Heart right ventricle (tissue), 16 donors: ENCODE data around the gene ABCB6. TPM values are rescaled to one million over a fixed set of nuclear protein-coding genes. Genes with fewer than 3 reads are reported as not detected.

ENCODE experiments used
- ATAC-seq, 8 donors: fragments of 200-7000 bp; cut with Tn5 transposase; one replicate each; pipeline ENCODE4 v1.9.1; 2020; ENCODE audit warnings: mild to moderate bottlenecking in 8 of 8, moderate library complexity in 8 of 8, moderate number of reproducible peaks in 1 of 8
- DNase-seq, 2 donors: peaks; one replicate each; pipeline ENCODE4 v3.0.0-alpha.2; 2020
- H3K27ac ChIP-seq, 10 donors: fragments of 200-600 bp; sonication (generic) in 2 of 10; one replicate each; pipeline versions ENCODE4 v1.5.0 to v1.8.0; 2020 to 2022; ENCODE audit warnings: mild to moderate bottlenecking in 3 of 10
- H3K27me3 ChIP-seq, 7 donors: fragments of 200-600 bp; one replicate each; pipeline ENCODE4 v1.8.0; 2021 to 2022; ENCODE audit warnings: mild to moderate bottlenecking in 2 of 7
- H3K36me3 ChIP-seq, 9 donors: fragments of 200-600 bp; sonication (generic) in 1 of 9; one replicate each; pipeline versions ENCODE4 v1.5.0 to v1.8.0; 2020 to 2022; ENCODE audit warnings: mild to moderate bottlenecking in 2 of 9
- H3K4me1 ChIP-seq, 9 donors: fragments of 200-600 bp; sonication (generic) in 1 of 9; one replicate each; pipeline versions ENCODE4 v1.5.0 to v1.8.0; 2020 to 2022; ENCODE audit warnings: mild to moderate bottlenecking in 4 of 9
- H3K4me3 ChIP-seq, 10 donors: fragments of 200-600 bp; sonication (generic) in 2 of 10; one replicate each; pipeline versions ENCODE4 v1.5.0 to v1.8.0; 2020 to 2022; ENCODE audit warnings: mild to moderate bottlenecking in 7 of 10, moderate library complexity in 2 of 10
- H3K9me3 ChIP-seq, 11 donors: fragments of 200-600 bp in 10 of 11; sonication (generic) in 2 of 11; one replicate each; pipeline versions ENCODE4 v1.5.0 to v1.8.0; 2013 to 2022; ENCODE audit warnings: mild to moderate bottlenecking in 2 of 11, control low read depth in 1 of 11, moderate library complexity in 1 of 11
- CTCF ChIP-seq, 9 donors: fragments of 200-600 bp; sonication (generic) in 2 of 9; IDR thresholded peaks; one replicate each; pipeline versions ENCODE4 v1.5.0 to v1.8.0; 2021 to 2022; ENCODE audit warnings: antibody characterized with exemption in 9 of 9, mild to moderate bottlenecking in 5 of 9, moderate library complexity in 1 of 9
- WGBS, 2 donors: extraction: QIAGEN DNeasy Blood & Tissue Kit; methylation state at CpG; one replicate each; pipeline ENCODE4 v1.1.7; 2013; ENCODE audit warnings: inconsistent platforms in 1 of 2; 5-methylcytosine and 5-hydroxymethylcytosine counted together
- intact Hi-C, 10 donors: fragments of 100-400 bp; cut with DNase I; formaldehyde crosslinking; loops; one replicate each; pipeline versions ENCODE4 v1.11.1 to v1.14.2; 2022
- polyA plus RNA-seq, 2 donors: library from polyadenylated mRNA; stranded (reverse); fragments of 200-250 nt; gene quantifications; one replicate each; pipeline ENCODE4 v1.2.3, GENCODE V29; 2013
- total RNA-seq, 10 donors: library from RNA; stranded (reverse); fragmentation: NEBNext Ultra II Directional in 3 of 10; extraction: Animal tissue kit (Norgen Biotek cat#: 25700) in 3 of 10; gene quantifications; one replicate each; pipeline versions ENCODE4 v1.2.1 to v1.2.4, GENCODE V29; 2021 to 2023
- donor health status: Arrhythmogenic right ventricular cardiomyopathy.
- donor health status: ischemic (EF 13 %, LVEDD 7.1; RV severe dilation, severe dysfunction).
- donor health status: healthy with polysubstance abuse.
- donor health status: DM: no; HTN: yes; CAD: no.
- donor health status: DM: no; HTN: no; CAD: no.
- donor health status: ischemic (EF 25% LVEDD 6.9; RV normal size, moderate dysfunction).
- donor health status: ischemic (EF 25% LVEDD 5.7; RV mildly dilated, moderate dysfunction).
- donor health status: healthy.
- donor health status: DM: yes; HTN: yes; CAD: no.
- donor health status: Ischemic cardiomyopathy.
- donor health status: ischemic (EF 35%, LVEDD 5.7; RV mildly dilated, moderate dysfunction).
- donor health status: nonischemic (EF 11% LVEDD 7.7; RV severe dilation, severe dysfunction).
- donor health status: DM: yes; HTN: yes; CAD: no.
- donor health status: PGD.
- donor health status: ischemic (EF 29% LVEDD 5.4; RV normal size, mild dysfunction).
- donor health status: nonischemic (EF 23%, LVEDD 6.1; RV moderate dilation, normal function).

ABCB6 gene
- total and polyA plus RNA-seq, 12 donors = 9.8 to 34.0 (median 18.5) TPM

GRCh38 chr2:219168932-219169331 is 49.8 kb downstream of the ABCB6 start:
- Histone ChIP-seq H3K4me3 (no peak overlapping the region), H3K36me3 (peaks cover 0 to 25% (median 14%) of the 10 kb centered on the region in 9 donors), H3K27me3 (no peaks in the 10 kb centered on the region), H3K9me3 (no peaks in the 10 kb centered on the region), H3K4me1 (peaks cover 0 to 21% (median 10%) of the 10 kb centered on the region in 9 donors), H3K27ac (no peak overlapping the region)
- intact Hi-C loops = loop anchor here in 1 of 10 donors (10.0 kb wide), 1 partner anchor 216 kb away; the partner anchor contains the start of gene DNPEP
- no peak for TF ChIP-seq CTCF (IDR thresholded peaks at IDR 0.05)
- peak in 1 of 8 donors; percentile 24 for ATAC-seq
- no peak for DNase-seq

- no peak for DNase-seq
- Histone ChIP-seq H3K4me3 (no peak overlapping the region), H3K36me3 (peaks cover 0 to 21% (median 10%) of the 10 kb centered on the region in 9 donors), H3K27ac (no peak overlapping the region), H3K4me1 (peaks cover 0 to 21% (median 10%) of the 10 kb centered on the region in 9 donors), H3K27me3 (no peaks in the 10 kb centered on the region), H3K9me3 (no peaks in the 10 kb centered on the region)
- TF ChIP-seq CTCF (IDR thresholded peaks at IDR 0.05) = no peak
- 48 to 49% methylated on average over 6 of the region's 6 CpGs for WGBS, 2 donors
- intact Hi-C loops = loop anchor here in 1 of 10 donors (10.0 kb wide), 1 partner anchor 216 kb away; the partner anchor contains the start of gene DNPEP
- peak in 3 of 8 donors; percentile 39 to 43 (median 41) for ATAC-seq
These were observed 50.2 kb downstream of the ABCB6 start for GRCh38 chr2:219168526-219168925.

- WGBS, 2 donors = 66 to 68% methylated on average over 5 of the region's 5 CpGs
- no peaks in the 10 kb centered on the region for H3K27me3 ChIP-seq
- DNase-seq (no peak), ATAC-seq (no peak)
- intact Hi-C loops = loop anchor here in 1 of 10 donors (10.0 kb wide), 1 partner anchor 217 kb away; the partner anchor contains the start of gene DNPEP
- H3K9me3 ChIP-seq = no peaks in the 10 kb centered on the region
- no peak overlapping the region for H3K27ac ChIP-seq
- peaks cover 0 to 21% (median 10%) of the 10 kb centered on the region in 9 donors for H3K4me1 ChIP-seq
- no peak overlapping the region for H3K4me3 ChIP-seq
- peaks cover 0 to 16% (median 8%) of the 10 kb centered on the region in 9 donors for H3K36me3 ChIP-seq
- TF ChIP-seq CTCF (IDR thresholded peaks at IDR 0.05) = no peak
These were observed 50.8 kb downstream of the ABCB6 start for GRCh38 chr2:219167997-219168396.

GRCh38 chr2:219165058-219165911 is 53.5 kb downstream of the ABCB6 start:
- intact Hi-C loops = loop anchor here in 1 of 10 donors (10.0 kb wide), 1 partner anchor 220 kb away; the partner anchor contains the start of gene DNPEP
- H3K27me3 ChIP-seq = no peaks in the 10 kb centered on the region
- no peak overlapping the region for H3K27ac ChIP-seq
- H3K4me3 ChIP-seq = no peak overlapping the region
- no peak for ATAC-seq
- H3K9me3 ChIP-seq = no peaks in the 10 kb centered on the region
- no peak for DNase-seq
- H3K4me1 ChIP-seq = peaks cover 0 to 14% (median 5%) of the 10 kb centered on the region in 9 donors
- no peak for TF ChIP-seq CTCF (IDR thresholded peaks at IDR 0.05)
- H3K36me3 ChIP-seq = no peaks in the 10 kb centered on the region
- 85 to 87% methylated on average over 10 of the region's 10 CpGs for WGBS, 2 donors
